SKM-1 treated with dmso at 0.1 percent for 144 hours (cell line): Measurements from ENCODE around the gene RAB5A.
A peak's percentile ranks its signal among the peaks of the same experiment; 100 is the strongest.
"Not testable (repeated sequence)": the region's sequence is repeated elsewhere in the genome, so short reads cannot be mapped to it uniquely, and the experiment has no call there.

Source experiments
- DNase-seq: peaks from one replicate; lab custom pipeline; 2025; ENCODE audit not compliant: unreplicated experiment; lab: John Stamatoyannopoulos, UW

The RAB5A gene, protein sequence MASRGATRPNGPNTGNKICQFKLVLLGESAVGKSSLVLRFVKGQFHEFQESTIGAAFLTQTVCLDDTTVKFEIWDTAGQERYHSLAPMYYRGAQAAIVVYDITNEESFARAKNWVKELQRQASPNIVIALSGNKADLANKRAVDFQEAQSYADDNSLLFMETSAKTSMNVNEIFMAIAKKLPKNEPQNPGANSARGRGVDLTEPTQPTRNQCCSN

DNA sequence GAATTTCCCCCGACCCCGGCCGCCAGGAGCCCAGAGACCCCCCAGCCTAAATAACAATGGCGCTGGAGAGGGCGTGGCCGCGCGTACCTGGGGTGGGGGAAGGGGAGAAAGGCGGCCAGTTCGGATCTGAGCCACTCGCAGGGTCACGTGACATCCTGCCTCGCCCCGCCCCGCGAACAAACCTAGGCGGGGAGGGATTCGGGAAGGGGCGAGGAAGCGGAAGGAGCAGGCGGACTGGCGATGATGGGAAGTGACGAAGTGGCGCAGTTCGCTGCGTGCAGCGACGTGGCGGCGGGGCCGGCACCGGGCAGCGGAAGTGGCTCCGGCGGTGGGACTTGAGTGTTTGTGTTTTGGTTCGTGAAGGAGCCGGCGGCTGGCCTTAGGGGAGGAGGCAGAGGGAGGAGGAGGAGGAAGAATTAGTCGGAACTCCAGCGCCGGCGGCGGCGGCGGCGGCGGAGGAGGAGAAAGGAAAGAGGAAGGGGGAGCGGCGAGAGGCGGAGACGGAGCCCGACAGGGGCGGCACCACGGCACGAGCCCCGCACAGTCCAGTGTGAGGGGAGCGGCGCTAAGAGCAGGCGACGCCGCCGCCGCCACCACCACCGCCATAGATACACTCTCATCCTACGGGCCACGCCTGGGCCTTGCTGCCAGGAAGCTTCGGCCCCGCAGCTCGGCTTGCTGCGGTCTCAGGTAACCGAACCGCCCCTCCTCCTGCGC is at the start of gene RAB5A:
Gene RAB5A (plus strand): TSS at position 266 of the 717 bp plus-strand sequence. CDS start 3,802 bp downstream, outside the sequence.
- peak; percentile 99 for DNase-seq

DNA sequence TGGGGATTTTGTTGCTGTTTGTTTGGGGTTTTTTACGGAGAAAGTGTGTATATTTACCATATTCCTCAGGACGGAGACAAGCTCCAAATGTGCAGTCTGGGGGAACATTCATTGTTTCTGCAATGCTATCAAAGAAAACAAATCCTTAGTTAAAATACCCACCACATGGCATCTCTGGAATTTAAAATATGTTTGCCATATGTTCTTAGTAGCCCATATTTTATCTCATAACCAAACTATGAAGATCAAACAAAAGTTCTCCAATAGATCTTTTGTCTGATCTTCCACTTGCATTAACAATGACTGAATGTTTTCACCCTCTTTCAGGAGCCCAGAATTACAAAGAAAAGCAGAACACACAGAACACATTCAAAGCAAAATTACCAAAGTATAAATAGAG is 48.2 kb upstream of the RAB5A start:
- DNase-seq, result no peak

DNA sequence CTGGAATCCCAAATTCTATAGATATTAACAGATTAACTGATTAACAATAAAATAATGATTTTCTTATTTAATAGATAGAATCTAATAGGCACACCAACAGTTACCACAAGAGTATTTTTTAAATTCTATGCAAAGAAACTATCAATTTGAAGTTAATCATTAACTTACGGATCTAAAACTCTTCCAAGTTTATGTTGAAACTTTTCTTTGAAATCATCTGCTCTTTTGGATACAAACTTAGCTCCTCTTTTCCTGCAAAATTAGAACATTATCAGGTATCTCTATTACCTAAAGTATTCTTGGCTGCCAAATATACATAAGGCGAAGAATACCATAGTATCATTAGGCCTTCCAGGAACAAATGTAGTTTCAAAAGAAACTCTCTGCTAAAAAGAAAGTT is 47.6 kb upstream of the RAB5A start:
- DNase-seq, result no peak

DNA sequence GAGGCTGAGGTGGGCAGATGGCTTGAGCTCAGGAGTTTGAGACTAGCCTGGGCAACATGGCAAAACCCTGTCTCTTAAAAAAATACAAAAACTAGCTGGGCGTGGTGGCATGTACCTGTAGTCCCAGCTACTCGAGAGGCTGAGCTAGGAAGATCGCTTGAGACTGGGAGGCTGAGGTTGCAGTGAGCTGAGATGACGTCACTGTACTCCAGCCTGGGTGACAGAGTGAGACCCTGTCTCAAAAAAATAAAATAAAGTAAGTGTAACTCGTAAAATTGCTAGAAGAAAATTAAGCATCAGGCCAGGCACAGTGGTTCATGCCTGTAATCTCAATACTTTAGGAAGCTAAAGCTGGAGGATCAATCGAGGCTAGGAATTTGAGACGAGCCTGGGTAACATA is 47.1 kb upstream of the RAB5A start:
- not testable (repeated sequence) for DNase-seq

DNA sequence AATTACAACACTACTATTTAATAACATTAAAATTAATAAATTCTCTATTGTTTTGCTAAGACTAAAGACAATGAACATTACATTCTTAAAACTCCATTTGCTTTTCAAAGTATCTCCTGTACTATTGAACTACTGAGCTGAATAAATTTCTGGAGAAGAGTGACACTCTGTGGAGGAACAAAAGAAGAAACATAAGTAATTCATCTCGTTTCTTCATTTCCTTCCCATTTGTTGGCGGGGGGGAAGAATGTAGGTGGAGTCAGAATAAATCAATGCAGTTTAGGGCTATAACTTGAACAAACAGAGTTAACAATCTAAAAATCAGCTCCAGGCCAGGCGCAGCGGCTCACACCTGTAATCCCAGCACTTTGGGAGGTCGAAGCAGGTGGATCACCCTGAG is 45.6 kb upstream of the RAB5A start:
- DNase-seq, result peak; percentile 19

DNA sequence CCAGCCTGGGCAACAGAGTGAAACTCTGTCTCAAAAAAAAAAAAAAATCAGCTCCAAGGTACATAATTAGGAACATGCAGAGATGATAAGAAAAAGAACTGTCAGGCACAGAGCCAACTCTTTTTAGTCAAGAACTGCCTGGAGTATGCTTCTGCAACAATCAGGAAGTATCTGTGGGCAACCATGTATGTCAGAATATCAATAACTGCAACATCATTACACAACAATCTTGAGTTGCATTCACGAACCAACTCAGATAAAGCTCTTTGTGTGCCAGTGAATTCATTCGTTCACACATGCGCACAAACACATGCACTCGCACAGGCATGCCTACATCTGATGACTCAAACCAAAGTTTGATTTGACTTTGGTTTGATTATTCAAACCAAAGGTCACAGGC is 45.0 kb upstream of the RAB5A start:
- peak; percentile 56 for DNase-seq

DNA sequence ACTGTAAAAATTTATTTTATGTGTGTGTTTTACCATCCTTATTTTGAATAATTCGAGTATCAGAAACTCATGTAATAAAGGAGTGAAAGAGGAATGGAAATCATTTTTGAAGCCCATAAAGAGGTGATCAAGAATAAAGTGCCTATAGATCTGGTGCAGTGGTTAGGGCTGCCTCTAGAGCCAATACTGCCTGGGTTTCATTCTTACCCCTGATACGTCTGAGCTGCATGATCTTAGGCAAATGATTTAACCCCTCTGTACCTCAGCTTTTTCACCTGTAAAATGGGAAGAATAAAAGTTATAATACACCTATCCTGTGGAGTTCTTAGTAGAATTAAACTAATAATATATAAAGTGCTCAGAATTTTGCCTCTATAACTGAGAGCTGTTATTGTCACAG is 43.2 kb upstream of the RAB5A start:
- DNase-seq, result no peak

DNA sequence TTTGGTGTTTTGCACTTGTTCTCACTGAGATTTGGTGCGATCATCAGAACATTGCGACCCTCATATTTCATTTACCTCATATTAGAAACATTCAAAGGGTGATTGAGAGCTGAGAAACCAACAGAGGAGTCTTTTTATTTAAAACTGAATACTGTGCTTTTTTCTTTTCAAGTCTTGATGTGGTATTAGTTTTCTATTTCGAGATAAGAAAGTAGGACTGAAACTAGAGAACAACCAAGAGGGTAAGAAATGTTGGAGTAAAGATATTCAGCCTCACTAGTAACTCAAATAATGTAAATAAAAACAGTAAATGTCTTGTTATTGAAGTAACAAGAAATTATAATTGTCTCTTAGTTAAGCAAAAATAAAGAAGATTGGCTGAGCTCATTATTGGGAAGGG is 39.4 kb upstream of the RAB5A start:
- DNase-seq, result no peak

DNA sequence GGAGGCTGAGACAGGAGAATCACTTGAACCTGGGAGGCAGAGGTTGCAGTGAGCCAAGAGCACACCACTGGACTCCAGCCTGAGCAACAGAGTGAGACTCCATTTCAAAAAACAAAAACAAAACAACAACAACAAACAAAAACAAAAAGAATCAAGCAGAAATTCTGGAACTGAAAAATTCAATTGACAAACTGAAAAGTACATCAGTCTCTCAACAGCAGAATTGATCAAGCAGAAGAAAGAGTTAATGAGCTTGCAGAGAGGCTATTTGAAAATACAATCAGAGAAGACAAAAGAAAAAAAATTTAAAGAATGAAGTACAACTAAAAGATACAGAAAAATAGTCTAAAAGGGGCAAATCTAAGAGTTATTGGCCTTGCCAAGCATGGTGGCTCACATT is 35.4 kb upstream of the RAB5A start:
- DNase-seq, result no peak

DNA sequence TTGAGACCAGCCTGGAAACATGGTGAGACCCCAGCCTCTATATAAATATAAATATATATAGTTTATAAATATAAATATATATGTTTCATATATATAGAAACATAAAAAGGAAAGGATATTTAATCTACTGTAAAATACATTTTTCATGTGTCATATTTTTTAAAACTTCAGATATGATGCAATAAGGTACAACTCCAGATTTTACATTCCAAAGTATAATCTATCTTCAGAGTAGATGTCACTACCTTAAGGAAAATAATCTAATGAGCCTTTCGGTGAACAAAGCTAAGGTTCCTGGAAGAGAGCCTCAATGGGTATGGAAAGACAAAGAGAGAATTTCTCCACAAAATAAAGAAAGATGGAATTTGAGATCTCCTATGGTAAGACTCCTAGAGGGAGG is 29.7 kb upstream of the RAB5A start:
- no peak for DNase-seq

DNA sequence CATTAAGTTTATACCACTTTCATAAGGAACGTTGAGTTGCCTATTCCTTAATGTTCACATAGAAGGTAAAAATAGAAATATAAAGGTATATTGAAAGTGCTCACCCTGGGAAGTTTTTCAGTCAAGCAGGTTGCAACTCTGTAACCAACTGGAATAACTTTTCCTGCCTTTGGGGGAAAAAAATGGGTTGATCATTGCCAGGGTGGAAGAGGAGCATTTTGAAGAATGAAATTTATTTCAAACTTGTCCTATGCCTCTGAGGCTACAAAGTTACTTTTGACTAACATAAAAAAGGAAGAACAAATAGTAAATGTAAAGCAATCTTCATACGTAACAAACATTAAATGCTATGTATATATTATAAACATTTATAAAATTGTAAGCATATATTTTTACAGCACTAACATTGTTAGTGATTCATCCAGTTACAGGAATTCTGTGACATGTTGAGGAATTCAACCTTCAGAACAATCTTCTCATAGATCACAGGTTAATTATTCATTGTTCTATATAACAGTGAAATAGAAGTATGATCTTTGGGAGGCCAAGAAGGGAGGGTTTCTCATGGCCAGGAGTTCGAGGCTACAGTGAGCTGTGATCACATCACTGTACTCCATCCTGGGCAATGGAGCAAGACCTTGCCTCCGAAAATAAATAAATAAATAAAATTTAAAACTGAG is 26.4 kb upstream of the RAB5A start:
- no peak for DNase-seq

DNA sequence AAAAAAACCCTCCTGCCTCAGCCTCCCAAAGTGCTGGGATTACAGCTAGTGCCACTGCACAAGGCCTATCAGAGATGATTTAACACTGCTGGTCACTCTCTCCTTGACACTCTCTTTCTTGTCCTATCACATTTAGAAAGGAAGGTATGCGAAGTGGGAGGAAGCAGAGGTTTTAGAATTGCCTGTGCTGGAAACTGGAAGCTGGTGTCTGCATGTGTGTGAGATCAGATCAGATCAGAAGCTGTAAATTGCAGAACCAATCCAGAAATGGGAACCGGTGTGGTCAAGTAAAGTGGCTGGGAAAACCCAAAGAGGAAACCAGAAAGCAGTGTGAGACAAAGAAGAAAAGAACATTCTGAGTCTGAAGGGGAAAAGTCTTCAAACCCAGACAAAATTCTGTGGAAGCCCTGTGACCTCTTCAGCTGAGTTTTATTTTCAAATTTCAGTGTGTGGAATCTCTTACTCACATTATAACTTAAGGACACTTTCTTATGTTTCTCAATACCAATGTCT is 15.7 kb upstream of the RAB5A start:
- DNase-seq, result peak; percentile 80

DNA sequence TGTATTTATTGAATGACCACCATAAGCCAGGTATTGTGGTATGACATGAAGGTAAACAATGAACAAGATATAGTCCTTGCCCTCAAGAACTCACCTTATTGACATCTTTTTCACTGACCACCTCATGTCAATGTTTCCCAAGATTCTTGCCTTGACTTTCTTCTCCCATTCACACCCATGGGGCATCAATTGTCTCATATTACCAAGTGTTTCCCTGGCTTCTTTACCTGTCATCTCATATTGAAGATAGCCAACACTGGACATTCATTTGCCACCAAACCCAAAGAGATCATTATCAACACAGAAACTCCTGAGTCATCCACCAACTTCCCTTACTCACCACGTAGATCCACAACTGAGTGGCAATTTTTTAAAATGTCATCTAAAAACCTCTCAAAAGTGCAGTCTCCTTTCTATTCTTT is 15.1 kb upstream of the RAB5A start:
- no peak for DNase-seq

DNA sequence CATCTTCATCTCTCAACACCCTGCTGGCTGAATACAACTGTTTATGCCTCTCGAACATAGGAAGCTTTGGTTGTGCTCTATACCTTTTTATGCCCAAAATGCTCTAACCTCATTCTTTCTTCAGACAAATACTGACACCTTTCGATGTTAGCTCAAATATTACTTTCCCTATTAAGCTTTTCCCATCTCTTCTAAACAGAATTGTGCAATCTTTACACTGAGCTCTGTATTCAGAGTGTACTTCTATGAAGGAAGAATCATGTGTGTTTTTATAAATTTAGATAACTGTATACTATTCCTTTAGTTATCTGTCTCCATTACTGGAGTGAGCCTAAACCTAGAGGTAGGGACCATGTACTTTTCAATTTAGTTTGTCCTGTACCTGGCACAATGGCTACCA is 14.5 kb upstream of the RAB5A start:
- no peak for DNase-seq

DNA sequence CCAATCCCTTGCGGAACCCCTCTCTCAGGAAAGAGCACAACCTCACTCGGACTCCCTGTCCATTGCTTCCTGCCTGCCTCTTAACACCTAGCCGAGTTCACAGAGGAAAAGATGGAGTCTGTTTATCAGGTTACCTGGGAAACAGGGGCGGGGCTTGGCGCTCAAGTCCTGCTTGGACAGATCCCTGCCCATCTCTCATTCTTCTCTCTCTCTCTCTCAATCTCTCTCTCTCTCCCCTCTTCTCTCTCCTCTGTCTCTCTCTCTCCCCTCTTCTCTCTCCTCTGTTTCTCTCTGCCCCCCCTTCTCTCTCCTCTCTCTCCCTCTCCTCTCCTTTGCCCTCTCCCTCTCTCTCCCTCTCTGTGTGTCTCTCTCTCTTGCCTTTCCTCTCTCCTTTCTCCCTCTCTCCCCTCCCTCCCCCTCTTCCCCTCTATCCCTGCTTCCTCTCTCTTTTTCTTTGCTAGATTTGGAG is 12.8 kb upstream of the RAB5A start, which contains the start of gene EFHB:
Gene EFHB (minus strand): TSS at position 120 of the 469 bp plus-strand sequence. CDS start 199 bp downstream, outside the sequence.
- DNase-seq, result no peak

DNA sequence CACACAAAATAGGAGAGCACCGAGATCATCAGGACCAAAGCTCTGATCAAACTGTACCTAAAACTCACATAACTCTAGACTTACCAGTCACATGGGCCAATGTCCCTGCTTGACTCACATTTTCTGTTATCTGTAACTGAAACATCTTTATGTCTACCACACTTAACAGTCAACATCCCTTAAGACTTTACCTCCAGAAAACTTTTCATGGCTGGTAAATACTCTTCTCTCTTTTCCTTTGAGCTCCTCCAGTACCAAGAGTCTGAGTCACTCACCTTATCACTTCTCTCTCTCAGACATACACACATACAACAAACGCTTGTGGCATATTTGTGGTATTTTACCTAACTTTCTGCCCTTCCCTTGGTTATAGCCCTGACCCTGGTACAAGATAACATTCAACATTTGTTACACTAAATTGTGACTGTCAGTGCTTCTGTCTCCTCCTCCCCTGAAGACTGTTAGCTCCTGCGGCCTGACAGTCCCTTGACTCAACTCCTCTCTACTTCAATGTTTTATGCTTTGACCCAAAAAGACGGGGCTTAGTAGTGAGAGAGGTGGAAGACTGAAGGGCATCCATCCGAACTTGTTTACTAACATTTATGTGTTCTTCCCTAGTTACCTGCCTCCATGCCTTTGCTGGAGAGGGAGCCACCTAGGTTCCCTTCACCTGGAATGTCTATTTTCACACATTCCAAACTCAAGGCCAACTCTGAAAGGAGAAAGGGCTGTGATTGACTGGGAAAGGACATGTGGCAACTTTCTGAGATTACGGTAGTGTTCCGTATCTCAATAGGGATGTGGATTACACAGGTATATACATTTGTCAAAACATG is 9.2 kb upstream of the RAB5A start:
- DNase-seq, result no peak

DNA sequence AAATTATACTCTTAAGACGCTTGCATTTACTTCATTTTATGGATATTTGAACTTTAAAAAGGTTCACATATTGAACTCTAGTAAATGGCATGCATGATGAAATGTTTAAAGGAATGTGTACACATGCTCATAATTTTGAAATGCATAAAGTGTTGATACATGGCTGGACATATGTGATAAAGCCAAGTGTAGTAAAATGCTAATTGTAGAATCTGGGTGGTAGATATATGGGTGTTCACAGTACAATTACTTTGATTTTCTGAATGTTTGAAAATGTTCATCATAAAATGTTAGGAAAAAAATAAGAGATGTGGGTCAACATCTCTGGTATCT is 8.6 kb upstream of the RAB5A start:
- DNase-seq, result no peak

DNA sequence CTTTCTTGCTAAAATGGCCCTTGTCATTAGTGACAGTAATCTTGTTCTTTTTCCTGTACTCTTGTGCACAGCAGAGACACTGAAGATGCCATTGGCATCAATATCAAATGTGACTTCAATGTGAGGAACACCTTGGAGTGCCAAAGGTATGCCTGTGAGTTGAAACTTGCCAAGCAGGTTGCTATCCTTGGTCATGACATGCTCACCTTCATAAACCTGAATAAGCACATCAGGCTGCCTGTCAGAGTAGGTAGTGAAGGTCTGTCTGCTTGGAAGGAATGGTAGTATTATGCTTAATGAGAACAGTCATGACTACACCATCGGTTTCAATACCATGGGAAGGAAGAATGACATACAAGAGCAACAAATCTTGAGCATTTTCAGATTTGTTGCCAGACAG is 6.3 kb upstream of the RAB5A start:
- DNase-seq, result no peak

DNA sequence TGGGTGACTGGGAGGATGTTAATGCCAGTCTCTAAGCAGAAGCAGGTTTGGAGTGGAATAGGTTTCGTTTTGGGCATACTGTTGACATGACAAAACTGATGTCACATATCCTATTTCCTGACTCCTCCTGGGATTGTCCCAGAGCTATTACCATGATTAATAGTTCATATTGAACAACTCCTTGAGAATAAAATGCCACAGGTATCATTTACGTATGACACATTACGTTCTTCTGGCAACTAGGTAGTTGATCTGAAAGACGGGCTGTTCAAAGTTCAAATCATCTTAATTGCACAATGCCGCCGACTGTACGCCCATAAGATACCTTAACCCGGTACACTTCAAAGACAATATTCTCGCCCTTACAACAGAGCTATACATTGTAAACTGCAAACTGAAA is 1.4 kb upstream of the RAB5A start:
- DNase-seq, result no peak

DNA sequence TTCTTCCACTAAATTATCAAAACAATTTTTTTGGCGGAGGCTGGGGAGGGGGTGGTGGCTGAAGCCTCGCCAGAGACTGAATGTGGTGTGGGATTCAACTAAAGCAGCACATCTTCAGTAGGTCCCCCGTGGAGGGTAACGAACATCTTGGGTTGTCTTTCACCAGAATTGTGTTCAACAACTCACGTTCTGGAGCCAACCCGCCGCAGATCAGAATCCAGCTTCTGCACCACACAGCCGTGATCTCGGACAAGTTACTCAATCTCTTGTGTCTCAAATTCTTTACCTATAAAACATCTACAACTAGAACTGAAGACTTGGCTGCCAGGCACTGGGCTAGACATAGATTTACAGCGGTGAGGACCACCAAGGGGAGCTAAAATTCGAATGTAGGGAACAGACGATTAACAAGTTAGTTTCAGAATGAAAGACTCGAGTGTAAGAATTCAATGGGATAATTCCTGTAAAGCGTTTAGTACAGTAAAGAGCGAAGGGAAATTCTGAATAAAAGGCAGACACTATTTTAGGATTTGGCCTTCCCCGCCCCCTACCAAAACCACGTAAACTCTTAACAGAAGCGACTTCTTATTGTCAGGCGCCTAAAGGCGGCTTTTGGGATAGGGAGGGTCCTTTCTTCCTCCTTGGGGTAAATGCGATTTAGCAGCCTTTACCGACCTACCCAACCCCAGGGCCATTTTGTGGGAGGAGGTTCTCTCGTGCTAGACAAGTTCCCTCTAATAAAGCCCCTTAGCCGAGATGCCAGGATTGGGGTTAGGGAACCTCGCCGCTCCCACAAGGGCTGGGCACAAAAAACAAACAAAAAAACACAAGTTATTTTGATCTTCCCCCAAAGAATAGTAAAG is 697 bp upstream of the RAB5A start:
- DNase-seq, result no peak
